MM.1S (cell line): ENCODE measurements around the gene EPM2AIP1.
"Not testable (repeated sequence)": the region's sequence is repeated elsewhere in the genome, so short reads cannot be mapped to it uniquely, and the experiment has no call there.

Experiments
- DNase-seq: peaks from one replicate; pipeline ENCODE4 v3.0.0-alpha.2; 2015
- H2AFZ ChIP-seq: fragments of 300-600 bp; sonication (generic); 2 replicates; pipeline ENCODE4 v1.6.0; 2016; ENCODE audit warnings: antibody characterized with exemption, low read length
- H3F3A ChIP-seq: fragments of 300-600 bp; sonication (generic); 2 replicates; pipeline ENCODE4 v1.6.1; 2016; ENCODE audit warnings: mild to moderate bottlenecking, antibody characterized with exemption, low read length, moderate library complexity, mixed read lengths; ENCODE audit not compliant: insufficient read depth
- H3K27ac ChIP-seq: fragments of 300-600 bp; sonication (generic); 2 replicates; pipeline ENCODE4 v1.5.1; 2016; ENCODE audit warnings: mild to moderate bottlenecking, low read length
- H3K27me3 ChIP-seq: fragments of 300-600 bp; sonication (generic); replicated peaks from 2 replicates; pipeline ENCODE4 v1.6.0; 2016; ENCODE audit warnings: low read length; ENCODE audit not compliant: insufficient read depth
- H3K36me3 ChIP-seq: fragments of 300-600 bp; sonication (generic); replicated peaks from 2 replicates; pipeline ENCODE4 v1.6.1; 2016; ENCODE audit warnings: mild to moderate bottlenecking, low read length, mixed read lengths; ENCODE audit not compliant: insufficient read depth
- H3K4me1 ChIP-seq: fragments of 300-600 bp; sonication (generic); 2 replicates; pipeline ENCODE4 v1.6.1; 2016; ENCODE audit warnings: low read length, mixed read lengths
- H3K4me2 ChIP-seq: fragments of 300-600 bp; sonication (generic); 2 replicates; pipeline ENCODE4 v1.6.0; 2016; ENCODE audit warnings: low read depth, low read length
- H3K4me3 ChIP-seq: fragments of 300-600 bp; sonication (generic); 2 replicates; pipeline ENCODE4 v1.5.1; 2016; ENCODE audit warnings: low read length, mixed read lengths
- H3K79me2 ChIP-seq: fragments of 300-600 bp; sonication (generic); 2 replicates; pipeline ENCODE4 v1.6.1; 2016; ENCODE audit warnings: mixed run types, low read length, mixed read lengths
- H3K9ac ChIP-seq: fragments of 300-600 bp; sonication (generic); 2 replicates; pipeline ENCODE4 v1.6.1; 2016; ENCODE audit warnings: low read length, mixed read lengths
- H3K9me2 ChIP-seq: fragments of 300-600 bp; sonication (generic); replicated peaks from 2 replicates; pipeline ENCODE4 v1.6.1; 2016; ENCODE audit warnings: mild to moderate bottlenecking, low read length, mixed read lengths; ENCODE audit not compliant: insufficient read depth
- H3K9me3 ChIP-seq: fragments of 300-600 bp; sonication (generic); replicated peaks from 2 replicates; pipeline ENCODE4 v1.6.1; 2016; ENCODE audit warnings: mild to moderate bottlenecking, low read length, mixed read lengths; ENCODE audit not compliant: insufficient read depth
- H4K20me1 ChIP-seq: fragments of 300-600 bp; sonication (generic); 2 replicates; pipeline ENCODE4 v1.6.1; 2016; ENCODE audit warnings: mild to moderate bottlenecking, low read length, moderate library complexity, mixed read lengths; ENCODE audit not compliant: insufficient read depth
- CTCF ChIP-seq: fragments of 300-600 bp; sonication (generic); IDR thresholded peaks from 2 replicates; pipeline ENCODE4 v1.5.1; 2016; ENCODE audit warnings: antibody characterized with exemption, low read length, mixed read lengths
- EZH2 ChIP-seq: fragments of 300-600 bp; sonication (generic); optimal IDR thresholded peaks from 2 replicates; pipeline ENCODE3; 2017; ENCODE audit warnings: low read depth, mild to moderate bottlenecking, antibody characterized with exemption, low read length, mixed read lengths
- EZH2phosphoT487 ChIP-seq: fragments of 300-600 bp; sonication (generic); IDR thresholded peaks from 2 replicates; pipeline ENCODE4 v1.6.1; 2018; ENCODE audit warnings: antibody characterized with exemption, low read length

Gene EPM2AIP1

GRCh38 chr3:36992806-36993325, at the start of gene EPM2AIP1:
Gene EPM2AIP1, minus strand, starts transcription at chr3:36993131. Its CDS starts 54 bp downstream, at chr3:36993077.
- Histone ChIP-seq H3K36me3 (peaks cover 11% of the 10 kb centered on the region; the same call in 1 of the 2 replicates), H3K9me3 (no peaks in the 10 kb centered on the region), H3K9me2 (no peaks in the 10 kb centered on the region), H3K27ac (peak within 1 kb of the TSS; percentile 88), H3K79me2 (peaks cover 24% of the 10 kb centered on the region), H3K27me3 (no peaks in the 10 kb centered on the region), H3K4me3 (peak within 1 kb of the TSS; percentile 75), H4K20me1 (no peaks in the 10 kb centered on the region), H3F3A (no peaks in the 10 kb centered on the region), H3K4me2 (peak within 1 kb of the TSS; percentile 79), H3K9ac (peak within 1 kb of the TSS; percentile 78), H2AFZ (peak within 1 kb of the TSS; percentile 76), H3K4me1 (peaks cover 6% of the 10 kb centered on the region; the same call in 1 of the 2 replicates)
- DNase-seq: no peak
- no peak for TF ChIP-seq EZH2phosphoT487
- TF ChIP-seq CTCF: peak; percentile 19; the same call in 1 of the 2 replicates
- no peak for TF ChIP-seq EZH2

GRCh38 chr3:37042712-37043111, 49.8 kb upstream of the EPM2AIP1 start:
- H2AFZ ChIP-seq, H3K79me2 ChIP-seq, H3K9ac ChIP-seq, H3K27ac ChIP-seq, DNase-seq, H3K4me3 ChIP-seq, H3K4me2 ChIP-seq, H4K20me1 ChIP-seq, H3K4me1 ChIP-seq, H3K36me3 ChIP-seq, H3K9me3 ChIP-seq, H3F3A ChIP-seq, H3K27me3 ChIP-seq, H3K9me2 ChIP-seq: not testable (repeated sequence)

- Histone ChIP-seq H3K9me2 (no peaks in the 10 kb centered on the region), H3K9me3 (no peaks in the 10 kb centered on the region), H3K36me3 (no peaks in the 10 kb centered on the region), H2AFZ (no peak overlapping the region), H3K79me2 (no peaks in the 10 kb centered on the region), H3K27me3 (no peaks in the 10 kb centered on the region), H4K20me1 (no peaks in the 10 kb centered on the region), H3K9ac (no peak overlapping the region), H3K4me3 (no peak overlapping the region), H3K27ac (no peak overlapping the region), H3K4me2 (no peak overlapping the region), H3F3A (no peaks in the 10 kb centered on the region), H3K4me1 (no peaks in the 10 kb centered on the region)
- no peak for TF ChIP-seq EZH2phosphoT487
- TF ChIP-seq CTCF: no peak
- no peak for TF ChIP-seq EZH2
- DNase-seq: no peak
Measured at GRCh38 chr3:37041546-37042195, 48.7 kb upstream of the EPM2AIP1 start.

GRCh38 chr3:37040231-37040630, 47.3 kb upstream of the EPM2AIP1 start:
- no peaks in the 10 kb centered on the region for H3K36me3 ChIP-seq
- H3F3A ChIP-seq: no peaks in the 10 kb centered on the region
- no peak for DNase-seq

More at GRCh38 chr3:37040231-37040630, 47.3 kb upstream of the EPM2AIP1 start:
- no peaks in the 10 kb centered on the region for H3K9me2 ChIP-seq
- H3K4me2 ChIP-seq: no peak overlapping the region
- H3K4me1 ChIP-seq: no peaks in the 10 kb centered on the region
- H3K9me3 ChIP-seq: no peaks in the 10 kb centered on the region
- no peak for TF ChIP-seq EZH2
- TF ChIP-seq EZH2phosphoT487: no peak
- no peak for TF ChIP-seq CTCF
- no peaks in the 10 kb centered on the region for H4K20me1 ChIP-seq
- no peak overlapping the region for H2AFZ ChIP-seq
- no peaks in the 10 kb centered on the region for H3K27me3 ChIP-seq
- no peak overlapping the region for H3K4me3 ChIP-seq
- no peak overlapping the region for H3K9ac ChIP-seq
- H3K79me2 ChIP-seq: no peaks in the 10 kb centered on the region
- H3K27ac ChIP-seq: no peak overlapping the region
